NCI-H2107 treated with DMSO at 0.1 percent for 48 hours (cell line): ENCODE results near the gene ADAM15.

ENCODE experiments used
- DNase-seq: peaks from one replicate; lab custom pipeline; 2025; ENCODE audit not compliant: unreplicated experiment; lab: John Stamatoyannopoulos, UW

Gene ADAM15

GRCh38 chr1:155050560-155051341 is at the start of gene ADAM15:
Gene ADAM15, plus strand, starts transcription at chr1:155051316. Its CDS starts 71 bp downstream, at chr1:155051387.
- peak; percentile 47 for DNase-seq

- DNase-seq: no peak
Observed at GRCh38 chr1:155001425-155001674, 49.8 kb upstream of the ADAM15 start.

- DNase-seq: peak; percentile 99
Observed at GRCh38 chr1:155001675-155002463, 49.2 kb upstream of the ADAM15 start.

- DNase-seq: no peak
Observed at GRCh38 chr1:155002464-155003226, 48.5 kb upstream of the ADAM15 start, which contains the start of gene ZBTB7B. Gene ZBTB7B, plus strand, starts transcription at chr1:155002802. Its CDS starts 11,859 bp downstream, at chr1:155014661.

GRCh38 chr1:155003227-155003765 is 47.8 kb upstream of the ADAM15 start:
- DNase-seq: peak; percentile 37

- DNase-seq: no peak
Observed at GRCh38 chr1:155003766-155004351, 47.3 kb upstream of the ADAM15 start.

- DNase-seq: no peak
Observed at GRCh38 chr1:155004352-155005075, 46.6 kb upstream of the ADAM15 start.

GRCh38 chr1:155005076-155006011 is 45.8 kb upstream of the ADAM15 start:
- no peak for DNase-seq

- no peak for DNase-seq
Observed at GRCh38 chr1:155006601-155007101, 44.5 kb upstream of the ADAM15 start.

- no peak for DNase-seq
Observed at GRCh38 chr1:155007251-155007828, 43.8 kb upstream of the ADAM15 start.

- no peak for DNase-seq
Observed at GRCh38 chr1:155008015-155008941, 42.8 kb upstream of the ADAM15 start.

- DNase-seq: no peak
Observed at GRCh38 chr1:155009221-155009711, 41.9 kb upstream of the ADAM15 start.

GRCh38 chr1:155009742-155010141 is 41.4 kb upstream of the ADAM15 start:
- no peak for DNase-seq

GRCh38 chr1:155010211-155010918 is 40.8 kb upstream of the ADAM15 start:
- no peak for DNase-seq

GRCh38 chr1:155011004-155011416 is 40.1 kb upstream of the ADAM15 start:
- no peak for DNase-seq

GRCh38 chr1:155011437-155012025 is 39.6 kb upstream of the ADAM15 start:
- DNase-seq: no peak
